GM12873 (cell line): ENCODE results near the gene POU6F1.

Experiments used
- CTCF ChIP-seq: IDR thresholded peaks from 2 replicates; pipeline ENCODE4 v1.5.1; 2012; ENCODE audit warnings: low read depth, mild to moderate bottlenecking, moderate library complexity, low read length, control low read depth; ENCODE audit not compliant: insufficient read depth; ENCODE audit errors: missing control alignments

Gene POU6F1

GRCh38 chr12:51191516-51192283, 26.2 kb downstream of the POU6F1 start:
- TF ChIP-seq CTCF: no peak

GRCh38 chr12:51190820-51191219, 27.0 kb downstream of the POU6F1 start:
- no peak for TF ChIP-seq CTCF

- no peak for TF ChIP-seq CTCF
Measured at GRCh38 chr12:51189790-51190355, 28.0 kb downstream of the POU6F1 start.

- no peak for TF ChIP-seq CTCF
Measured at GRCh38 chr12:51188359-51189051, 29.4 kb downstream of the POU6F1 start.

GRCh38 chr12:51187370-51187987, 30.4 kb downstream of the POU6F1 start:
- no peak for TF ChIP-seq CTCF

- no peak for TF ChIP-seq CTCF
Measured at GRCh38 chr12:51186465-51187085, 31.3 kb downstream of the POU6F1 start.
